Osteocyte (in vitro differentiated cells): Measurements from ENCODE around the gene PLCB2. TPM values are rescaled to one million over a fixed set of nuclear protein-coding genes. Genes with fewer than 3 reads are reported as not detected.

Source experiments
- DNase-seq: peaks from one replicate; pipeline ENCODE4 v3.0.0; 2021; ENCODE audit warnings: mixed read lengths; ENCODE audit not compliant: unreplicated experiment; ENCODE audit errors: extremely low spot score
- H3K27ac Mint-ChIP-seq: one replicate; pipeline ENCODE4 v1.8.0; 2021; ENCODE audit warnings: mild to moderate bottlenecking, mixed read lengths; ENCODE audit not compliant: unreplicated experiment
- H3K27me3 Mint-ChIP-seq: one replicate; pipeline ENCODE4 v1.8.0; 2021; ENCODE audit warnings: mixed read lengths; ENCODE audit not compliant: unreplicated experiment
- H3K36me3 Mint-ChIP-seq: one replicate; pipeline ENCODE4 v1.8.0; 2021; ENCODE audit warnings: mixed read lengths; ENCODE audit not compliant: unreplicated experiment
- H3K4me1 Mint-ChIP-seq: one replicate; pipeline ENCODE4 v1.8.0; 2021; ENCODE audit warnings: mixed read lengths; ENCODE audit not compliant: unreplicated experiment
- H3K4me3 Mint-ChIP-seq: one replicate; pipeline ENCODE4 v1.8.0; 2021; ENCODE audit warnings: mild to moderate bottlenecking, moderate library complexity, mixed read lengths; ENCODE audit not compliant: unreplicated experiment
- H3K9me3 Mint-ChIP-seq: one replicate; pipeline ENCODE4 v1.8.0; 2021; ENCODE audit warnings: mixed read lengths; ENCODE audit not compliant: unreplicated experiment
- CTCF ChIP-seq: fragments of 200-600 bp; sonication (generic); IDR thresholded peaks from 2 replicates; pipeline ENCODE4 v1.5.0; 2021; ENCODE audit warnings: antibody characterized with exemption, mild to moderate bottlenecking, moderate library complexity
- total RNA-seq: library from RNA; stranded (reverse); gene quantifications from 2 replicates; pipeline ENCODE4 v1.2.1, GENCODE V29; 2021

PLCB2 gene
- total RNA-seq, 1 donor from 2014 or later: 0.40 TPM

- no peak for TF ChIP-seq CTCF
- H3K9me3 Mint-ChIP-seq: no peaks in the 10 kb centered on the region
- H3K4me3 Mint-ChIP-seq: peak overlapping the region; percentile 26
- peaks cover 17% of the 10 kb centered on the region for H3K27me3 Mint-ChIP-seq
- peaks cover 32% of the 10 kb centered on the region for H3K4me1 Mint-ChIP-seq
- H3K36me3 Mint-ChIP-seq: no peaks in the 10 kb centered on the region
- no peak overlapping the region for H3K27ac Mint-ChIP-seq
- no peak for DNase-seq
Measured at GRCh38 chr15:40285554-40286011, 22.2 kb downstream of the PLCB2 start.

GRCh38 chr15:40285151-40285550, 22.6 kb downstream of the PLCB2 start:
- no peaks in the 10 kb centered on the region for H3K9me3 Mint-ChIP-seq
- no peak overlapping the region for H3K4me3 Mint-ChIP-seq
- no peak overlapping the region for H3K27ac Mint-ChIP-seq
- no peak for DNase-seq
- H3K36me3 Mint-ChIP-seq: no peaks in the 10 kb centered on the region
- H3K27me3 Mint-ChIP-seq: peaks cover 22% of the 10 kb centered on the region
- no peak for TF ChIP-seq CTCF
- peaks cover 31% of the 10 kb centered on the region for H3K4me1 Mint-ChIP-seq

GRCh38 chr15:40283615-40284300, 24.0 kb downstream of the PLCB2 start:
- Mint-ChIP-seq H3K4me1 (peaks cover 35% of the 10 kb centered on the region), H3K27me3 (peaks cover 29% of the 10 kb centered on the region), H3K4me3 (no peak overlapping the region), H3K9me3 (no peaks in the 10 kb centered on the region), H3K36me3 (no peaks in the 10 kb centered on the region), H3K27ac (no peak overlapping the region)
- no peak for DNase-seq
- no peak for TF ChIP-seq CTCF

- no peak within 1 kb of the TSS for H3K27ac Mint-ChIP-seq
- no peak for DNase-seq
- no peak for TF ChIP-seq CTCF
- H3K4me3 Mint-ChIP-seq: peak within 1 kb of the TSS; percentile 65
- H3K36me3 Mint-ChIP-seq: no peaks in the 10 kb centered on the region
- peaks cover 34% of the 10 kb centered on the region for H3K27me3 Mint-ChIP-seq
- H3K4me1 Mint-ChIP-seq: peaks cover 33% of the 10 kb centered on the region
- no peaks in the 10 kb centered on the region for H3K9me3 Mint-ChIP-seq
Measured at GRCh38 chr15:40282869-40283614, 24.7 kb downstream of the PLCB2 start, which contains the start of gene ANKRD63. Gene ANKRD63, minus strand, starts transcription at chr15:40283064. Its CDS starts 478 bp downstream, at chr15:40282586.

GRCh38 chr15:40282147-40282868, 25.4 kb downstream of the PLCB2 start:
- Mint-ChIP-seq H3K36me3 (no peaks in the 10 kb centered on the region), H3K4me3 (peak overlapping the region; percentile 65), H3K9me3 (no peaks in the 10 kb centered on the region), H3K4me1 (peaks cover 27% of the 10 kb centered on the region), H3K27ac (no peak overlapping the region), H3K27me3 (peaks cover 34% of the 10 kb centered on the region)
- no peak for DNase-seq
- TF ChIP-seq CTCF: peak; percentile 63
